Stimulated activated CD8-positive, alpha-beta memory T cell treated with anti-CD3 and anti-CD28 coated beads, Interleukin-15, amount 100 ng/mL, for 1 hour (primary cell): ENCODE data around the gene POMGNT2.

ENCODE experiments used
- DNase-seq: peaks from one replicate; pipeline ENCODE4 v3.0.0-alpha.2; 2020; ENCODE audit warnings: low read depth

The POMGNT2 gene

GRCh38 chr3:43105596-43106292 is at the start of gene POMGNT2:
Gene POMGNT2 (minus strand): TSS chr3:43106079. CDS start chr3:43081431, 24,648 bp downstream.
- peak; percentile 75 for DNase-seq

GRCh38 chr3:43154980-43155379 is 49.1 kb upstream of the POMGNT2 start:
- no peak for DNase-seq

- no peak for DNase-seq
Observed at GRCh38 chr3:43153216-43154083, 47.6 kb upstream of the POMGNT2 start.

- no peak for DNase-seq
Observed at GRCh38 chr3:43152649-43153048, 46.8 kb upstream of the POMGNT2 start.

- no peak for DNase-seq
Observed at GRCh38 chr3:43148033-43148432, 42.2 kb upstream of the POMGNT2 start.

GRCh38 chr3:43146599-43146998 is 40.7 kb upstream of the POMGNT2 start:
- no peak for DNase-seq

GRCh38 chr3:43144761-43145490 is 39.0 kb upstream of the POMGNT2 start:
- no peak for DNase-seq

GRCh38 chr3:43142472-43142871 is 36.6 kb upstream of the POMGNT2 start:
- no peak for DNase-seq

GRCh38 chr3:43138488-43139231 is 32.8 kb upstream of the POMGNT2 start:
- DNase-seq = no peak

- DNase-seq = no peak
Observed at GRCh38 chr3:43132870-43133636, 27.2 kb upstream of the POMGNT2 start.

GRCh38 chr3:43132193-43132592 is 26.3 kb upstream of the POMGNT2 start:
- DNase-seq = no peak

- DNase-seq = no peak
Observed at GRCh38 chr3:43128464-43128863, 22.6 kb upstream of the POMGNT2 start.

GRCh38 chr3:43126536-43126935 is 20.7 kb upstream of the POMGNT2 start:
- no peak for DNase-seq

GRCh38 chr3:43123895-43124294 is 18.0 kb upstream of the POMGNT2 start:
- DNase-seq = no peak

- DNase-seq = no peak
Observed at GRCh38 chr3:43120937-43121336, 15.1 kb upstream of the POMGNT2 start.

- DNase-seq = no peak
Observed at GRCh38 chr3:43117257-43117656, 11.4 kb upstream of the POMGNT2 start.

- no peak for DNase-seq
Observed at GRCh38 chr3:43113671-43114070, 7.8 kb upstream of the POMGNT2 start.

GRCh38 chr3:43106293-43106628 is 382 bp upstream of the POMGNT2 start:
- no peak for DNase-seq

GRCh38 chr3:43104660-43105595 is 951 bp downstream of the POMGNT2 start:
- DNase-seq = no peak

GRCh38 chr3:43104039-43104438 is 1.8 kb downstream of the POMGNT2 start:
- DNase-seq = no peak
